C4-2B (cell line): Measurements from ENCODE around the gene AVL9.

Experiments used
- CTCF ChIP-seq: fragments of 450-650 bp; conservative IDR thresholded peaks from 2 replicates; pipeline ENCODE4 v1.5.1; 2017; ENCODE audit warnings: mild to moderate bottlenecking
- ZFX ChIP-seq: fragments of 450-650 bp; IDR thresholded peaks from 2 replicates; pipeline ENCODE4 v1.6.1; 2017

- TF ChIP-seq CTCF (no peak), ZFX (no peak)
Measured at GRCh38 chr7:32532716-32533115, 37.4 kb downstream of the AVL9 start.
